ENCODE data around the gene IFNAR2.

GRCh38 chr21:33234635-33235520 lies 5.1 kb downstream of the IFNAR2 start:
- TF ChIP-seq POLR2A (IDR thresholded peaks at IDR 0.05) = no peak
- TF ChIP-seq CTCF (IDR thresholded peaks at IDR 0.05) = no peak

All from Peyer's patch (tissue), 4 donors.